T follicular helper cell (primary cell): ENCODE results near the gene MYL7.
A peak's percentile ranks its signal among the peaks of the same experiment; 100 is the strongest.
"Not testable (repeated sequence)": the region's sequence is repeated elsewhere in the genome, so short reads cannot be mapped to it uniquely, and the experiment has no call there.

Experiments used
- DNase-seq: peaks from one replicate; pipeline ENCODE4 v3.0.0-alpha.2; 2020; ENCODE audit warnings: low read depth

Gene MYL7

GRCh38 chr7:44131173-44132029 lies 9.7 kb downstream of the MYL7 start:
- DNase-seq: no peak

GRCh38 chr7:44128721-44129582 lies 12.2 kb downstream of the MYL7 start:
- DNase-seq: no peak

DNA sequence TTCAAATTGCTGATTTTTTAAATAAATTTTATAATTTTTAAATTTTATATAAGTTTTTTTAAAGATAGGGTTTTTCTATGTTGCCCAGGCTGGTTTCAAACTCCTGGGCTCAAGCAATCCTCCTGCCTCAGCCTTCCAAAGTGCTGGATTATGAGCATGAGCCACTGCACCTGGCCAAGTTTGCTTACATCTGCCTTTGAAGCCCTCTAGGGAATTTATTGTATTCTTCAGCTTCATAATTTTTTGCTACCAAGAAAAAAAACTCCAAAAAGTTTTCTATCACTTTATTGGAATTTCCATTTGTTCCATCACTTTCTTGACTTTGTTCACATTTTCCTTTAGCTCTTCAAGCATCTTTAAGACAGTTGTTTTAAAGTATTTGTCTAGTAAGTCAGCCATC lies 14.0 kb downstream of the MYL7 start:
- no peak for DNase-seq

GRCh38 chr7:44126574-44126973 lies 14.6 kb downstream of the MYL7 start:
- DNase-seq: not testable (repeated sequence)

DNA sequence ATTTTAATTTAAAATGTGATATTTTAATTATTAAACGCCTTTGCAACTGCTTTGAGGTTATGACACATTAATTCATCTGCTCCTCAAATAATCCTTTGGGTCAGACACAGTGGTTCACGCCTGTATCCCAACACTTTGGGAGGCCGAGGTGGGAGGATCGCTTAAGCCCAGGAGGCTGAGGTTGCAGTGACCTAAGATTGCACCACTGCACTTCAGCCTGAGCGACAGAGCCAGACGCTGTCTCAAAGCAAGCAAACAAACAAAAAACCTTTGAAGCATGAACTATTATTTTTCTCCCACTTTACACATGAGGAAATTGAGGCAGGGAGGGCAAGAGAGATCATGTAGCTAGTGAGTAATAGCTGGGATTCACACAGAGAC lies 16.3 kb downstream of the MYL7 start:
- DNase-seq: no peak

- peak; percentile 94 for DNase-seq
These were observed 17.7 kb downstream of the MYL7 start, which contains the start of gene POLD2 for GRCh38 chr7:44123190-44124003. TSS of gene POLD2 (minus strand) at chr7:44123548. CDS start at chr7:44122053, 1,495 bp downstream.

GRCh38 chr7:44122529-44122928 lies 18.6 kb downstream of the MYL7 start:
- DNase-seq: no peak

DNA sequence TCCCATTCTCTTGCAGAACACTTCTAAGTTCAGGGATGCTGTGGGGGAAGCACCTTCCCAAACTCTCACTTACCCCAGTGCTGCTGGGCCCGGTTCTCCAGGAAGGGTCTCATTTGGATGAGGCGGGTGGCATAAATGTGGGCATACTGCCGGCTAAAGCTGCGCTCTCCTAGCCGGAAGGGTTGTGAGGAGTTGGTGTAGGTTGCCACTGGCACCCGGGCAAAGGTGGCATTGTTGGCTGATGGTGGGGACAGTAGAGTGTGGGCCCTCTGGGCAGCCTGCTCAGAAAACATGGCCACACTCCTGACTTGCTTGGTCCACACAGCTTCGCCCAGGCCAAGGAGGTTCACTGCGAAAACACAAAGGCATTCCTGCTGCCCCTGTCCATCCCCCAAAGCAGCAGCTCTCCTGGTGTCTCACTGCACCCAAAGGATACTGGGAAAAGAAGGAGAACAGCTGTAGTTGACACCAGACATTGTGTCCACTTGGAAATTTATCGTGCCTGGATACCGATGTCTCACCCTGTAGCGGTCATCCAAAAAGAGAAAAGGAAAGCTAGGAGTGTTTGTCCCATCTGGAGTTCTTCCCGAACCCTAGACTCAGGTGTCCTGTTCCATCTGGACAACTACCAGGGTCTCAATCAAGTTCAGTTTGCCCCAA lies 19.2 kb downstream of the MYL7 start:
- DNase-seq: no peak

GRCh38 chr7:44120395-44120794 lies 20.7 kb downstream of the MYL7 start:
- DNase-seq: no peak

GRCh38 chr7:44119829-44120380 lies 21.2 kb downstream of the MYL7 start:
- DNase-seq: no peak

DNA sequence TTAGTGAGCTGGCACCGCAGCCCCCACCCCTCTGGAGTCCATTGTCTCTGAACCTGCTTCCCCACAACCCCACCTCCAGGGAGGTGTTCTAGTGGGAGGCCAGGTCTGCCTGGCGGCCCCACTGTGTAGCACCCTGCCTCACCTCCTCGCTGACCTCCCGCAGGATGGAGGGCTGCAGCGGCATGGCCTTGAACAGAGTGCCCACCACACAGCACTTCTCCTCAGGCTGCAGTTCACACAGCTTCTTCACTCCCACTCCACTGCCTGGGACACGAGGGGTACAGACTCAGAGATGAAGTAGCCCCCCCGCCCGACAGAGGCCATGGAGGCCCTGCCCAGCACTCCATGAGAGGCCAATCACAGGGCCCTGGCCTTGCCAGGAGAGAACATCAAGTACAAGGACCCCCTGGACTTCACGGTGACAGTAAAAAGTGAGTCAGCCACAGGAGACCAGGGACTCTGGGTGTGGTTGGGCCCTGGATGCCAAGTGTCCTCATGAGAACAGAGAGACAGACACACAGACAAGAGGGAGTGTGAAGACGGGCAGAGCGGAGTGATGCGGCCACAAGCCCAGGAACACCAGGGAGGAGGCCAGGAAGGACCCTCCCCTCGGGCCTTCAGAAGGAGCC lies 23.2 kb downstream of the MYL7 start:
- DNase-seq: no peak

- DNase-seq: no peak
These were observed 24.1 kb downstream of the MYL7 start for GRCh38 chr7:44116789-44117666.

DNA sequence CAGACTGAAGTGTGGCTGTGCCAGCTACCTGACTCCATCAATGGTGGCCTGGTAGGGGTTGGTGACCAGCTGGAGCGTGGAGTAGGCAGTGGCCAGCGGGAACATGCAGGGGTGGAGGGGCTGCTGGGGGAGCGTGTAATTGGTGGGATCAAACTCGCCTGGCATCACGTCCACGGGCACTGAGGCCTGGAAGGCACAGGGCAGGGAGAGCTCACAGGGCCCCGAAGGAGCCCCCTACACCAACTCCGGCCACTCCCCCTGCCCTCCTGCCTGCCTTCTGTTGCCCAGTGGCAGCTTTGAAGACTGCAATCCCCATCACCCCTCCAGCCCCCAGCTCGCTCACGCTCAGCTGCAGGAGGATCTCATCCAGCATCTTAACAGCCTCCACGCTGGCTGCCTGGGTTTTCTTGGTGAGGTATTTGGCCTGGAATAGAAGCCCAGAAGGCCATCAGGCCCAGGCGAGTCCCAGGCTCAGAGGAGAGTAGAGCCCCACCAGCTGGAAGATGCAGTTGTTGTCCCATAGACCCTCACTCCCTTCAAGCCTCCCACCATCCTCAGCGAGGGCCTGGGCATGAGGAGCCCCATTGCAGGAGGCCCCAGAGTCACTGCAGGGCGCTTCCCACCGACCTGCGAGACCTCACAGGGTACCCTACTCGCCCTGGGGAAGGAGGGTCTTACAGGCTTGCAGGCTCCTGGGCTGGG lies 24.9 kb downstream of the MYL7 start:
- DNase-seq: no peak

- no peak for DNase-seq
These were observed 26.4 kb downstream of the MYL7 start for GRCh38 chr7:44114586-44115310.

GRCh38 chr7:44113764-44114354 lies 27.3 kb downstream of the MYL7 start:
- no peak for DNase-seq

- DNase-seq: no peak
These were observed 28.0 kb downstream of the MYL7 start for GRCh38 chr7:44112997-44113763.
